Measurements from ENCODE around the gene TSR2.
"Not testable (repeated sequence)": the region's sequence is repeated elsewhere in the genome, so short reads cannot be mapped to it uniquely, and the experiment has no call there.

Gene TSR2

GRCh38 chrX:54473993-54474859, 34.0 kb downstream of the TSR2 start:
- no peak for DNase-seq (ENCODE audit: low read depth in 2 of 3, low spot score in 1 of 3)

- no peak for DNase-seq (ENCODE audit: low read depth in 2 of 3, low spot score in 1 of 3)
Measured at GRCh38 chrX:54479136-54480111, 39.2 kb downstream of the TSR2 start.

- DNase-seq (ENCODE audit: low read depth in 2 of 3, low spot score in 1 of 3) = no peak
Measured at GRCh38 chrX:54482839-54483593, 42.8 kb downstream of the TSR2 start.

- DNase-seq (ENCODE audit: low read depth in 2 of 3, low spot score in 1 of 3) = no peak
Measured at GRCh38 chrX:54483946-54484345, 43.7 kb downstream of the TSR2 start.

- DNase-seq (ENCODE audit: low read depth in 2 of 3, low spot score in 1 of 3) = no peak
Measured at GRCh38 chrX:54484666-54485065, 44.5 kb downstream of the TSR2 start.

- DNase-seq (ENCODE audit: low read depth in 2 of 3, low spot score in 1 of 3) = not testable (repeated sequence)
Measured at GRCh38 chrX:54489819-54490218, 49.6 kb downstream of the TSR2 start.

GRCh38 chrX:54492340-54492739, 52.1 kb downstream of the TSR2 start:
- no peak for DNase-seq (ENCODE audit: low read depth in 2 of 3, low spot score in 1 of 3)

GRCh38 chrX:54494166-54494988, 54.2 kb downstream of the TSR2 start:
- DNase-seq (ENCODE audit: low read depth in 2 of 3, low spot score in 1 of 3) = no peak

Data from stimulated activated CD4-positive, alpha-beta T cell treated with anti-CD3 and anti-CD28 coated beads, Interleukin-12 subunit alpha, Interleukin-12 subunit beta, amount 100 ng/mL, for 48 hours (primary cell).